ENCODE data around the gene DVL1.

DVL1 gene

GRCh38 chr1:1302951-1303509, 46.2 kb downstream of the DVL1 start:
- Histone ChIP-seq H3K4me3 (ENCODE audit: low read length) (no peak overlapping the region), H3K56ac (ENCODE audit: low read length) (no peak overlapping the region), H3K27ac (ENCODE audit: low read depth, low read length) (no peak overlapping the region), H3K4me2 (ENCODE audit: low read length) (no peak overlapping the region), H3K27me3 (ENCODE audit: insufficient read depth, low read length, poor library complexity) (no peaks in the 10 kb centered on the region), H3K4me1 (ENCODE audit: control insufficient read depth, low read depth, low read length) (peaks cover 11% of the 10 kb centered on the region), H2BK120ac (ENCODE audit: low read depth, low read length) (no peak overlapping the region), H3K36me3 (ENCODE audit: control insufficient read depth, insufficient read depth, low read length) (no peaks in the 10 kb centered on the region), H4K8ac (ENCODE audit: low read depth, low read length) (no peak overlapping the region), H2AK5ac (ENCODE audit: low read length) (no peak overlapping the region), H2BK15ac (replicated peaks; ENCODE audit: low read depth) (no peak overlapping the region), H3K79me1 (ENCODE audit: low read length) (peaks cover 11% of the 10 kb centered on the region), H3K4ac (ENCODE audit: low read depth, low read length) (no peak overlapping the region), H3K23ac (ENCODE audit: low read length) (no peak overlapping the region), H4K5ac (ENCODE audit: low read length) (no peak overlapping the region), H3K79me2 (ENCODE audit: control insufficient read depth, insufficient read depth, low read length) (peaks cover 3% of the 10 kb centered on the region), H3K9ac (ENCODE audit: low read length) (no peak overlapping the region), H2BK5ac (ENCODE audit: low read length) (no peak overlapping the region), H3K18ac (ENCODE audit: low read length) (no peak overlapping the region)
- WGBS (ENCODE audit: extremely low coverage, insufficient coverage, low lambda C conversion rate), result no CpG with 5 or more reads among the region's 31 CpGs
- DNase-seq, result no peak

- no peak overlapping the region for H3K9ac ChIP-seq (ENCODE audit: low read length)
- no peak overlapping the region for H3K27ac ChIP-seq (ENCODE audit: low read depth, low read length)
- H3K4me2 ChIP-seq (ENCODE audit: low read length), result no peak overlapping the region
- H2AK5ac ChIP-seq (ENCODE audit: low read length), result no peak overlapping the region
- no peak overlapping the region for H4K5ac ChIP-seq (ENCODE audit: low read length)
- no peaks in the 10 kb centered on the region for H3K27me3 ChIP-seq (ENCODE audit: insufficient read depth, low read length, poor library complexity)
- H3K79me1 ChIP-seq (ENCODE audit: low read length), result peaks cover 8% of the 10 kb centered on the region
- DNase-seq, result no peak
- no peak overlapping the region for H3K23ac ChIP-seq (ENCODE audit: low read length)
- H3K4me3 ChIP-seq (ENCODE audit: low read length), result no peak overlapping the region
- WGBS (ENCODE audit: extremely low coverage, insufficient coverage, low lambda C conversion rate), result no CpG with 5 or more reads among the region's 9 CpGs
- H3K56ac ChIP-seq (ENCODE audit: low read length), result no peak overlapping the region
- H3K36me3 ChIP-seq (ENCODE audit: control insufficient read depth, insufficient read depth, low read length), result no peaks in the 10 kb centered on the region
- no peak overlapping the region for H2BK15ac ChIP-seq (replicated peaks; ENCODE audit: low read depth)
- no peak overlapping the region for H3K18ac ChIP-seq (ENCODE audit: low read length)
- peaks cover 3% of the 10 kb centered on the region for H3K79me2 ChIP-seq (ENCODE audit: control insufficient read depth, insufficient read depth, low read length)
- H4K8ac ChIP-seq (ENCODE audit: low read depth, low read length), result no peak overlapping the region
- peaks cover 11% of the 10 kb centered on the region for H3K4me1 ChIP-seq (ENCODE audit: control insufficient read depth, low read depth, low read length)
- no peak overlapping the region for H2BK5ac ChIP-seq (ENCODE audit: low read length)
- H3K4ac ChIP-seq (ENCODE audit: low read depth, low read length), result no peak overlapping the region
- no peak overlapping the region for H2BK120ac ChIP-seq (ENCODE audit: low read depth, low read length)
These were observed 47.2 kb downstream of the DVL1 start for GRCh38 chr1:1302006-1302430.

- H2BK5ac ChIP-seq (ENCODE audit: low read length), result no peak overlapping the region
- no peak overlapping the region for H3K4me2 ChIP-seq (ENCODE audit: low read length)
- WGBS (ENCODE audit: extremely low coverage, insufficient coverage, low lambda C conversion rate), result no CpG with 5 or more reads among the region's 12 CpGs
- H3K27ac ChIP-seq (ENCODE audit: low read depth, low read length), result no peak overlapping the region
- no peaks in the 10 kb centered on the region for H3K36me3 ChIP-seq (ENCODE audit: control insufficient read depth, insufficient read depth, low read length)
- peaks cover 2% of the 10 kb centered on the region for H3K79me1 ChIP-seq (ENCODE audit: low read length)
- no peak overlapping the region for H2BK15ac ChIP-seq (replicated peaks; ENCODE audit: low read depth)
- H4K8ac ChIP-seq (ENCODE audit: low read depth, low read length), result no peak overlapping the region
- no peaks in the 10 kb centered on the region for H3K27me3 ChIP-seq (ENCODE audit: insufficient read depth, low read length, poor library complexity)
- no peak overlapping the region for H3K4me3 ChIP-seq (ENCODE audit: low read length)
- no peak overlapping the region for H2BK120ac ChIP-seq (ENCODE audit: low read depth, low read length)
- H3K4ac ChIP-seq (ENCODE audit: low read depth, low read length), result no peak overlapping the region
- no peak overlapping the region for H4K5ac ChIP-seq (ENCODE audit: low read length)
- no peak overlapping the region for H3K56ac ChIP-seq (ENCODE audit: low read length)
- peaks cover 3% of the 10 kb centered on the region for H3K4me1 ChIP-seq (ENCODE audit: control insufficient read depth, low read depth, low read length)
- no peak overlapping the region for H2AK5ac ChIP-seq (ENCODE audit: low read length)
- H3K9ac ChIP-seq (ENCODE audit: low read length), result no peak overlapping the region
- H3K23ac ChIP-seq (ENCODE audit: low read length), result no peak overlapping the region
- H3K79me2 ChIP-seq (ENCODE audit: control insufficient read depth, insufficient read depth, low read length), result no peaks in the 10 kb centered on the region
- H3K18ac ChIP-seq (ENCODE audit: low read length), result no peak overlapping the region
- no peak for DNase-seq
These were observed 48.9 kb downstream of the DVL1 start for GRCh38 chr1:1300352-1300739.

- no CpG with 5 or more reads among the region's 22 CpGs for WGBS (ENCODE audit: extremely low coverage, insufficient coverage, low lambda C conversion rate)
- no peak overlapping the region for H3K27ac ChIP-seq (ENCODE audit: low read depth, low read length)
- peak; percentile 46 for DNase-seq
These were observed 49.4 kb downstream of the DVL1 start for GRCh38 chr1:1299686-1300351.

GRCh38 chr1:1298861-1299685, 50.1 kb downstream of the DVL1 start:
- Histone ChIP-seq H3K9ac (ENCODE audit: low read length) (no peak overlapping the region), H2BK120ac (ENCODE audit: low read depth, low read length) (no peak overlapping the region), H3K36me3 (ENCODE audit: control insufficient read depth, insufficient read depth, low read length) (no peaks in the 10 kb centered on the region), H2BK15ac (replicated peaks; ENCODE audit: low read depth) (no peak overlapping the region), H3K18ac (ENCODE audit: low read length) (no peak overlapping the region), H3K4me3 (ENCODE audit: low read length) (no peak overlapping the region), H3K4me2 (ENCODE audit: low read length) (no peak overlapping the region), H3K23ac (ENCODE audit: low read length) (no peak overlapping the region), H3K79me2 (ENCODE audit: control insufficient read depth, insufficient read depth, low read length) (no peaks in the 10 kb centered on the region), H3K79me1 (ENCODE audit: low read length) (peaks cover 2% of the 10 kb centered on the region), H3K4ac (ENCODE audit: low read depth, low read length) (no peak overlapping the region), H4K8ac (ENCODE audit: low read depth, low read length) (no peak overlapping the region), H3K27ac (ENCODE audit: low read depth, low read length) (no peak overlapping the region), H3K56ac (ENCODE audit: low read length) (no peak overlapping the region), H4K5ac (ENCODE audit: low read length) (no peak overlapping the region), H2BK5ac (ENCODE audit: low read length) (no peak overlapping the region), H2AK5ac (ENCODE audit: low read length) (no peak overlapping the region), H3K4me1 (ENCODE audit: control insufficient read depth, low read depth, low read length) (no peaks in the 10 kb centered on the region), H3K27me3 (ENCODE audit: insufficient read depth, low read length, poor library complexity) (no peaks in the 10 kb centered on the region)
- no CpG with 5 or more reads among the region's 30 CpGs for WGBS (ENCODE audit: extremely low coverage, insufficient coverage, low lambda C conversion rate)
- DNase-seq, result peak; percentile 80

More at GRCh38 chr1:1299686-1300351, 49.4 kb downstream of the DVL1 start:
- H2AK5ac ChIP-seq (ENCODE audit: low read length), result no peak overlapping the region
- peaks cover 2% of the 10 kb centered on the region for H3K4me1 ChIP-seq (ENCODE audit: control insufficient read depth, low read depth, low read length)
- no peak overlapping the region for H3K23ac ChIP-seq (ENCODE audit: low read length)
- no peaks in the 10 kb centered on the region for H3K79me2 ChIP-seq (ENCODE audit: control insufficient read depth, insufficient read depth, low read length)
- no peaks in the 10 kb centered on the region for H3K36me3 ChIP-seq (ENCODE audit: control insufficient read depth, insufficient read depth, low read length)
- no peak overlapping the region for H4K8ac ChIP-seq (ENCODE audit: low read depth, low read length)
- H3K9ac ChIP-seq (ENCODE audit: low read length), result no peak overlapping the region
- no peak overlapping the region for H4K5ac ChIP-seq (ENCODE audit: low read length)
- no peak overlapping the region for H2BK15ac ChIP-seq (replicated peaks; ENCODE audit: low read depth)
- H3K18ac ChIP-seq (ENCODE audit: low read length), result no peak overlapping the region
- no peak overlapping the region for H3K4me2 ChIP-seq (ENCODE audit: low read length)
- no peak overlapping the region for H3K56ac ChIP-seq (ENCODE audit: low read length)
- H3K79me1 ChIP-seq (ENCODE audit: low read length), result peaks cover 2% of the 10 kb centered on the region
- no peak overlapping the region for H3K4me3 ChIP-seq (ENCODE audit: low read length)
- no peaks in the 10 kb centered on the region for H3K27me3 ChIP-seq (ENCODE audit: insufficient read depth, low read length, poor library complexity)
- H2BK120ac ChIP-seq (ENCODE audit: low read depth, low read length), result no peak overlapping the region
- H3K4ac ChIP-seq (ENCODE audit: low read depth, low read length), result no peak overlapping the region
- no peak overlapping the region for H2BK5ac ChIP-seq (ENCODE audit: low read length)
